HS-27A (cell line): ENCODE results near the gene PTPN22.
A peak's percentile ranks its signal among the peaks of the same experiment; 100 is the strongest.

Experiments
- DNase-seq: peaks from one replicate; pipeline ENCODE4 v3.0.0-alpha.2; 2012; ENCODE audit warnings: low read depth, missing footprints

Gene PTPN22

DNA sequence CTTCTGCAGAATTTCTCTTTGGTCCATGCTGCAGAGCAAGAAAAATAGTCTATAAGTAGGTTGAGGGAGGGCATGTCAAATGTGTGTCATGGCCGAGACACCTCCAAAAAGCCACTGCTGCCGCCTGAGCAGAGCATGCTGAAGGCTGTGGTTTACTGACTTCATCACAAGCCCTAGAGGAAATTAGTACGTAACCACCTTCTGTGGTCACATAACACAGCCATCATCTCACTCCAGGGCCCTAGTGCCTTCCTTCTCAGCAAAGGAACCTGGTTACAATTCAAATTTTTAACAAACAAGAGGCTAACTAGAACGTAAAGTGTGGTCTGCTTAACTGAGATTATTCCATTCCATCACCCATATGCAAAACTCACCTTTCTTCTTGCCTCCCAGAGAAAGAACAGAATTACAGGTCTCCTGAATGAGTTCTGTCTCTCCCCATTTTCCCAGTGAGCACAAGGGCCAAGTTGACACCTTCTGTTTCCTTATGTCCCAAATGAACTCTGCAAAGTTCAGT lies at the start of gene PTPN22:
Gene PTPN22 (minus strand): TSS at position 116 of the 517 bp plus-strand sequence.
- DNase-seq = no peak

DNA sequence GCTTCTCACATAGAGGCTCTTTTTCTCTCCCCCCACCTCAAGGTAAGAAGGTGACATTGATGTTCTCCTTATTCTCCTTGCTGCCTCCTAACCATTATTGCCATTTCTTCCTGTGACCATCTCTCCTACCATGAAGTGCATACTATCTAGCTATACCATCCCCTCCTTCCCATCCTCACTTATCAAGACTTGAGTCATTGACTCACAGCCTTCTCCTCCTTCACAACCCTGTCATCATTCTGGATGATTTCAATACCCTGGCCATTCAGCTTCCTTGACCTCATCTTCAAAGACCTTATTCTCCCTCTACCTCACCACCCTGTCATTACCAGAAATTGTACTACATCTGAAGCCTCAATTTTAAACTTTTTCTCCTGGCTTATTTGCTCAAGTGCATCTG lies 46.7 kb upstream of the PTPN22 start:
- DNase-seq = no peak

DNA sequence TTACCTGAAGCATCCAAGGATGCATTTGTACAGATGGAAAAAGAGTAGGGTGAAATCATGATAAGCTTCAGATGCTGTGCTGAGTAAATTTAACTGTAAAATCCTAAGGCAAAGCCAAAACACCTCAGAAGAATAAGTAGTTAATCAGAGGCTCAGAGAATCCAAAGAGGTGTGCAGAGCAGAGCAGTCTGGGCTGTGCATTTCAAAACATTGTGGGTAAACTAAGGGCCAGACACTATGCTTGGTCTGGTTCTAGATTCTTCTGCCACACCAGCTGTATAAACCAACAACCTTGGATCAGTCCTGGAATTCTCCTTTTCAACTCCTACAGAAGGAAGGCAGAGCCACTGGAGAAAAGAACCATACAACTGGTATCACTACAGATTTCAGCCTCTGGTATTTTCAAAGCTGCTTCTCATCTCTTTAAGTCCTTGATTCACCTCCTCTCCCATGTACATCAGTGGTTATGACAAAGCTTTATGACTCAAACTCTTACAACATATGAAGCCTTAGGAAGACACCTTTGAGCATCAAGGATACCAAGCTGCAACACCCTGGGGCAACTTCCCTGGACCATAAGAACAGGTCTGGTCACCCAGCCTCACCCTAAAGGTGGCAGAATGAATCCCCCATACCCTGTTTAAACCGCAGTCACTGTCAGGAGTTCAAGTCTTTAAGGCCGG lies 46.0 kb upstream of the PTPN22 start:
- no peak for DNase-seq

DNA sequence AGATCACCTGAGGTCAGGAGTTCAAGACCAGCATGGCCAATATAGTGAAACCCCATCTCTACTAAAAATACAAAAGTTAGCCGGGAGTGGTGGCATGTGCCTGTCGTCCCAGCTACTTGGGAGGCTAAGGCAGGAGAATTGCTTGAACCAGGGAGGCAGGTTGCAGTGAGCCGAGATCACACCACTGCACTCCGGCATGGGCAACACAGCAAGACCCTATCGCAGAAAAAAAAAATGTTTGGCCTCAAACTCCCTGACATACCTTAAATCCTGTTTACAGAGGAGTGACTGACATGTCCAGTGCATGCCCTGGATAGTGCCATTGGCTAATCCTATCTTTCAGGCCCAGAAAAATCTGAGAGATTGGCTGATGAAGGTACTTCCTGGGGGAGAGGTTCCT lies 45.5 kb upstream of the PTPN22 start:
- no peak for DNase-seq

DNA sequence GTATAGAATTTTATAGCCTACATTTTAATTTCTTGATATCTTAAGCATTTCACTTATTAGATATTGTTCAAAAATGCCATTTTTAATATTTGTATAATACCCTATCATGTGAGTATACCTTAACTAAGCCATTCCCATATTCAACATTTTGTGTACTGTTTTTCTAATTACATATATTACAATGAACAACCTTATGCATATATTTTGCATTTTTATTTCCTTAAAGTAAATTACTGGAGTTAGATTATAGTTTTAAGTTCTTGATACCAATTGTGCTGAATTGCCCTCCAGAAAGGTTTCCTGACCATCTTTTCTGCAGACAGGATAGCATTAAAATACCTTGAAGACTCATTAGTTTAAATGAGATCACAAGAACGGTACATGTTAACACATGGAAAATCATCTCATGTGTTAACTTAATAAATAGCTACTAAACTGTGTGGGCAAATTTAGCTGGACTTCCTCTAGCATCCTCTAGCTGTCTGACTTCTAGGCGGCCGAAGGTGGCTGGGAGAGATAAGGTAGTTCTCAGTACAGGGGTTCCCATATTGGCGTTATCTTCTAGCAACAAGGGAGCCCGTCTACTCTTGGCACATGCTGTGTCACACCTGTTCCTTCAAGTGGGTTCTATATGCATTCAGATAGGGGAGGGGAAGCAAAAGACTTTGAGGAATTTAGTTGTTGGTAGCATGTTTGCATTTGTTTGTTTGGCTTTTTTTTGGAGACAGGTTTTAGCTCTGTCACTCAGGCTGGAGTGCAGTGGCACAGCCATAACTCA lies 42.6 kb upstream of the PTPN22 start:
- DNase-seq = no peak

DNA sequence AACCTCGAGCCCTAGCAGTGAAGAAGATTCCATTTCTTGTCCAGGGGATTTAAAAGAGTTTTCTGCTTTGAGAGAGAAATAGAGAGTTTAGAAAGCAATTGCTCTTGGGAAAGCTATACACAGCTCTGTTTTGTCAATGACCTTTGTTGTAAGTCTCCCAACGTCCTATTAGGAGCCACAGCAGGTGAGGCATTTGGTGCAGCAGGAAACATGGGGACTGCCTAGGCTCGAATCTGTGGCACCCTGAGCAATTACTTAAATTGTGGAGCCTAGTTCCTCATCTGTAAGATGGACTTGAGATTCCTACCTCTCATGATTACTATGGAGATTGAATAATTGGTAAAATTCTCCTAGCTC lies 41.8 kb upstream of the PTPN22 start:
- no peak for DNase-seq

DNA sequence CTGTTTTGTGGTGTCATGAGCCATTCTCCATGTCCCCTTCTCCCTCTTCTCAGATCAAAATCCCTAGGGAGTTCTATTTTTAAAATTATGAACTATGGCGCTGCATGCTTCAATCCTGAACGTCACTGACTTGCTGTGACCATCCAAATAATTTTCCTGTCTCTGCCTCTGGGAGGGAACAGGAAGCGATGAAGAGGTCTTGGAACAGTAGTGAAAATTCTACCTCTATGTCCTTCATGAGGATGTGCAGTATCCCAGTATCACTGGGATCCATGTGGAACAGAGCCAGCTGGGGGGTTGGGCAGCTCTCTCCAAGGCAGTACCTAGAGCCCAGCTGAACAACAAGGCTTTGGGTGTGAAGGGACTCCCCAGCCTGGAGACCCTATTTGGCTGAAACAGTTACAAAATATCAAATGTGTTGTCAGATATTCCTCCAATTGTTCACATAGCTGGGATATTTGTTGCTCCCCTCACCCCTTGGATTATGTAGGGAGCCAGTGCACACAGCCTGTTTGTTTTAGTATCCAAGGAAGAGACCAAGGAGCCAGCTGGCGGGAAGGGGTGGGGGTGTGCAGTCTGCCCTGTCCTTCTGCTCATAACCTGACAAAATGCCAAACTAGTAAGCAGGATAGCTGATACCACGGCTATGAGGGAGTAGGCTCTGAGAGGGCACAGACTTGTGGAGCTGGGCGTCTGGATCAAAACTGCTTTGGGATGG lies 41.2 kb upstream of the PTPN22 start:
- DNase-seq = peak; percentile 79

DNA sequence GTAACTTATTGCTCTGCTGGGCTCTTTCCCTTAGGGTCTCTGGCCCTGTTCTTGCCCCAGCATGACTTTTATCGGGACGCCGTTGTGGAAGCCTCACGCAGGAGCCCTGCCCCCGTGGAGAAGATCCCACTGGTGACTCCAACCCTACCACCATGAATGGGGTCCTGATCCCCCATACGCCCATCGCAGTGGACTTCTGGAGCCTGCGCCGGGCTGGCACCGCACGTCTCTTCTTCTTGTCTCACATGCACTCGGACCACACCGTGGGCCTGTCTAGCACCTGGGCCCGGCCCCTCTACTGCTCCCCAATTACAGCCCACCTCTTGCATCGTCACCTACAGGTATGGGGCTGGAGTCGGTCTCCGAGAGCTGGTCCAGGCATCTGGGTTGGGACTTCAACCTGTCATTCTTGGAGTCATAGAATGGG lies 33.9 kb upstream of the PTPN22 start:
- DNase-seq = no peak

DNA sequence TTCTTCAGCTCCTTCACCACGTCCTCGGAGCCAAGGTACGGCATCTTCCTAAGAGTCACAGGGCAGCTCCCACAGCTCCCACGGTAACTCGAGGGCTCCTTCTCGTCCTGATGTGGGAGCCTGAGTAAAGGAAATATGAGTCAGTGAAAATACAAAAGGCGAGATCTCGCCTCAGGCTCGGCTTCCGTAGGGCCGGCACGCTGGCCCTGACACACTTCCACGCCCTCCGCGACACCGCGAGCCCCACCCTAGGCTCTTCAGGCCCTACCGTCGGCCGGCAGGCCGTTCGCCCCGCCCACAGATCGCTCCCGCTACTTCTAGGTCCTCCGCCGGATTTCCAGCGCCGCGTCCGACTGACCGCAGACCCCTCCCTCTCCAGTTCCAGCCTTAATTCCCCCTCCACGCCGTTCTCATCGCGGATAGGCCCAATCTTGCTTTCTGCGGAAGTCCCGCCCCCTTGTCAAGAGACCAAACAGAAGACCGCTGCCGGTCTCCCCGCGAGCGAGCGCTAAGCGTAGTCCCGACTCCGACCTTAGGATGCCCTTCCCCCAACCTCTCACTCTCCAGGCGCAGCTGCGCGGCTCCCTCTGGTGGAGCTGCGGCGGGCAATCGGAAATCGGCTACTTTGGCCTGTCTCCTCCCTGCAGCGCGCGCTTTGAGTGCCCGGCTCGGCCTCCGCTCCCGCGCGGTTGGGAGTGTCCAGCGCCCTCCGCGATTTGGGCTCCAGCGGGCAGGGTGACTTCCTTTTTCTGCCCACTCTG lies 33.3 kb upstream of the PTPN22 start, which contains the start of the genes AP4B1 and DCLRE1B:
Gene AP4B1 (minus strand): TSS at position 126 of the 761 bp plus-strand sequence. CDS start 82 bp downstream, at position 44.
Gene DCLRE1B (plus strand): TSS at position 653 of the 761 bp plus-strand sequence. CDS start 261 bp downstream, outside the sequence.
- peak; percentile 100 for DNase-seq

DNA sequence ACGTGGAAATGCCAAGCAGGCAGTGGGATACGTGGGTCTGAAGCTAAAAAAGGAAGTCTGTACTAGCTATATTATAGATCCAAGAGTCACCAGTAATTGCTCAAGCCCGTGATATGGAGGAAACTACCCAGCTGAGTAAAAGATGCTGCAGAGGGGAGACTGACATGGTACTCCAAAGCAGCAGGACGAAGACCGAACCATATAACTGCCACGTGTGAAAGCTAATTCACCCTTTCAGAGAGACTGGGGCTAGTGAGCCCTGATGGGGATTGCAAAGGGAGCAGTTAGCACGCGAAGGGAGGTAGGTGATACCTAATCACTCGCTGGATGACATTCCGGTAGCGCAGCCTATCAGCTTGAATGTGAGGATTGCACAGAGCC lies 32.8 kb upstream of the PTPN22 start:
- no peak for DNase-seq

DNA sequence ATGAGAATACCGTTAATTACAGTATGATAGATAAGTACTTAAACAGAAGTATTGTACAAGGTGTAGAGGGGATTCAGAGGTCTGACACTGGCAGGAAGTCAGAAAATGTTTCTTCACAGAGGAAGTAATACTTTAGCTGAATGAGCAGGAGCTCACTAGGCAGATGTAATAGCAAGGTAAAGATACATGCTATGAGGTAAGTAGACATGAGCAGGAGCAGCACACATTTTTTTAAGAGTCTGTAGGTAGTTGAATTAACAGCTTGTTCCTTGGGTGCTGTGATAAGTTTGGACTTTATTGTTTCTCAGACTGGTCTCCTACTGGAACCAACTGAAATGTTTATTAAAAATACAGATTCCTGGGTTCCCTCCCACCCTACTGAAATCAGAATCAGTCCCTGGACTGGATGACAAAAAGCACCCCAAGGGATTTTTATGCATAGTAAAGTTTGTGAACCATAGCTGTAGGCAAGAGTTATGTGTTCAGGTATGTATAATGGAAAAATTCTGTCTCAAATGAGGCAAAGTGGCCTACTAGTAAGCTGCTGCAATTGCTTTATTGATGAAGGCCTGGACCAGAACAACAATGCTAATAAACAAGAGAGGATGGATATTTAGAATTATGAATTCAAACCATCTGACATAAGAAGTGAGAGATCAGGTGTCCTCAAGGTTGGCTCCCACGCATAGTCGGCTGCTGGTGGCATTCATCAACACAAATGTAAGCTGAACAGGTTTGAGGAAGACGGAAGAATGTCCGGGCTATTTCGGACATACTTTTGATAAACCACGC lies 32.2 kb upstream of the PTPN22 start:
- peak; percentile 20 for DNase-seq

DNA sequence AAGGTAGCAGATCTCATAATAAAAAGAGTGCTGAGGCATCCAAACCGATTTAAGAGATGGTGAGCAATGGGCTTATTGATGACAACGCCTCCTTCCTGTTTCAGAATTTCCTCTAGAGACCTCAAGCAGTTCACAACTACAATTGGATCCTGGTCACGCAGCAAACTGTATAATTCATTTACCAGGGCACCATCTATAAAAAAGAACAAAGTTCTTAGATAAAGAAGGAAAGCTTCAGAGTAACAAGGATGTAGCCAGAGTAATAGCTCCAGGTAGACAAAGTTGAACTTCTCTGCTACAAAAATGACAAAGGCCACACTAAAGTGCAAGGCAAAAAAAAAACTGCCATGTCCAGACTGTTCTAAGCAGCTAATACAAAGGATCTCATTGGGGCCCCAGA lies 29.7 kb upstream of the PTPN22 start:
- no peak for DNase-seq

DNA sequence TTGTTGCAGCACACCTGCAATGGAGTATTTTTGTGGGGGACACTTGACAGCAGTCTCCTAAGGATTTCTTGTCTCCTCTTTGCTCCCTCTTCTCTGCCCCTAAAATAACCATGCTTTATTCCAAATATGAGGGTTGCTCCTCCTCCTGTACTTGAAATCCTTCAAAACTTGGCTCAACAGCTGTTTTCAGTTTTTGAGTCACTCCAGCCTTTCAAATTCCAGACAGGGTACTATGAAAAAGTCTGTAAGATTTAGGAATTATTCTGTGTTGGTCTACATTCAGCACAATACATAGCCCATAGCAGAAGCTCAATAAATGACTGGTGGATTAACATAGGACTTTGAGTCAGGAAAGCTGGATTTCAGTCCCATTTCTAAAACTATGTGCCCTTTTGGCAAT lies 27.6 kb upstream of the PTPN22 start:
- DNase-seq = no peak

DNA sequence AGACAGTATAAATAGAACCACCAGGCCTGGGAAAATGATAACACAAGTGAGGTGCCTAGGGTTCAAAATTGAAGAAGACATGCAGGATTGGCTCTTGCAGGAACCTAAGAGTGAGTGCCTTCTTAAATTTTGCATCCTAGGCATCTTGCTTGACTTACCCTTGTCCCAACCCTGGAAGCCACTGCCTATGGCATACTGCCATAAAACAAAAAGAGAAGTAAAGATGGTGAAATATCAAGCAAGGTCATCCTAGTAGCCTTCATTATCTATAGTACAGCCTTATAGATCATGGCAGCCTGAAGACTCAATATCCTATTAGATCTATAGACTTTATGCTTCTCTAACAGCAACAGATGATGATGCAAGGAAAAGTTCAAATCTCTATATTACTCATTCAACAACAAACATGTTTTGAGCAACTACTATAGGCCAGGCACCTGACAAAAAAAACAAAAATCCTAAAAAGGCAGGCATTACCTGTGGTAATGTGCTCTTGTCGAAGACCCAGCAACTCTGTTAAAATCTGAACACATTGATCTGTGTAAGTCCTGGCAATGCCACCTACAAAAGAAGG lies 26.8 kb upstream of the PTPN22 start:
- no peak for DNase-seq

DNA sequence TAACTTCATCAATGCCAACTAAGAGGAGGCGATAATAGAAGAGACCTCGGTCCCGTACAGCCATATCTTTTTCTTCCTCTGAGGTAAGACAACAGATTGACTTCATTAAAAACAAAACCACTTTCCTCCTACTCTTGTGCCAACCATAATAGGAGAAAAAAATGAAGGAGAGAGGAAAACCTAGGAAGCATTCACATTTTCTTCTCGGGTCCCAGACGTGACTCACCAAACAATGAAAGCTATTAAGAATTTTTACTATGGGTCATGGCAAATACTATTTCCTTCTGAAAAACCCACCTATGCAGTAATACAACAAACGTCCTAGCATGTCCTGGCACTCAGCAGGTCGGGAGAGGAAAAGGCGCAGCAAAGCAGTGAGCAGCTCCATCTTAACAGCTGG lies 24.4 kb upstream of the PTPN22 start:
- no peak for DNase-seq

DNA sequence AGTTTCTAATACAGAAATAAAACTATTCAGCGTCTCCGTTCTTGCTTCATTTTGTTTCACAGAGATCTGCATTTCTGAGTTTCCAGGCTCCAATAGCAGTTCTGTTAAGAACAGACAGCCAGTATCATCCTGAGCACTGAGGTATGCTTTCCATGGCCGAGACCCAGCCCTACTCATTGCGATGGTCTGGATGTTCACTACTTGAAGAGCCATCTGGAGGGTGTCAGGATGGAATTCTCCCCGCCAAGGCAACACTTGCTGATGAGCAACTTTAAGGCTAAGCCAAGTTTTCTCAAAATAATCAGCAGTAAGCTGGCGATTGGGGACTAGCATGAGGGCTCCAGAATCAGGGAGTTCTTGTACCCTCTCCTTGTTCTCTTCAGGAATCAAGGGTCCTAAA lies 23.6 kb upstream of the PTPN22 start:
- DNase-seq = no peak

DNA sequence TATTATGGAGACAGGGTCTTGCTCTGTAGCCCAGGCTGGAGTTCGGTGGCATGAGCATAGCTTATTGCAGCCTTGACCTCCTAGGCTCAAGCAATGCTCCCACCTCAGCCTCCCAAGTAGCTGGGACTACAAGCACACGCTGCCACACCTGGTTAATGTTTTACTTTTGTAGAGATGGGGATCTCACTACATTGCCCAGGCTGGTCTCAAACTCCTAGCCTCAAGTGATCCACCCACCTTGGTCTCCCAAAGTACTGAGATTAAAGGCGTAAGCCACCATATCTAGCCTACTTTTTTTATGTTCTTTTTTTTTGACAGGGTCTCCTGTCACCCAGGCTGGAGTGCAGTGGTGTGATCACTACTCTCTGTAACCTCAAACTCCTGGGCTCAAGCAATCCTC lies 21.8 kb upstream of the PTPN22 start:
- no peak for DNase-seq

DNA sequence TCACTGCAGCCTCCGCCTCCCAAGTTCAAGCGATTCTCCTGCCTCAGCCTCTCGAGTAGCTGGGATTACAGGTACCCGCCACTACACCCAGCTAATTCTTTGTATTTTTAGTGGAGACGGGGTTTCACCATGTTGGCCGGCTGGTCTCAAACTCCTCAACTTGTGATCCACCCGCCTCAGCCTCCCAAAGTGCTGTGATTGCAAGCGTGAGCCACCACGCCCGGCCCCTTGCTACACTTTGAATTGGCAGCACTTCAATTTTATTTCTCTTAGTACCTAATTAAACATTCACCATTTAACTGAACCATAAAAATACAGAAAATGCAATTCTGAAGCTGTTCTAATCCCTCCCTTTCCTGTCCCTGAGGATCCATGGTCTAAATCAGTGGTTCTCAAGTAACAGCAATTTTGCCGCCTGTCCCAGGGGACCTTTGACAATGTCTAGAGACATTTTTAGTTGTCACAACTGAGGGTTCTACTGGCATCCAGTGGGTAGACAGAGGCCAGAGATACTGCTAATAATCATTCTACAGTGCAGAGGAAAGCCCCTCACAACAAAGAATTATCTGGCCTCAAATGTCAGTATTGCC lies 20.2 kb upstream of the PTPN22 start:
- DNase-seq = no peak

DNA sequence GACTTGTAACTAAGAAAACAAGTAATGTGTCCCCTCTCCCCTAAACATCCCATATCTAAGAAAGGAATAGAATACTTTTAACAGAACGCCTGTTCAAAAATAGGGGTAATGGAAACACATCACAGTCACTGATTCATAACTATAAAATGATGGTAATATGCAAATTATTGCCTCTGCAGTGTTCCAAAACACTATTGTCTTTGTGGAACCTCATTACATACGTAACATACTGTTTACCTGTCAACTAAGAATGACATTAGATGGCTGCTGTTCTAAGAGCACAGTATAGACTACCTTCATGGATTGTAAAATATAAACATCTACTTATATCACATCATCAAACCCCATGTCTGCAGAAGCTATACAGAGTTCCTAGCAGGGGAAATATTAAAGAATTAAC lies 19.3 kb upstream of the PTPN22 start:
- no peak for DNase-seq
